Stimulated activated CD8-positive, alpha-beta memory T cell treated with anti-CD3 and anti-CD28 coated beads, Interleukin-12 subunit alpha, Interleukin-12 subunit beta, amount 100 ng/mL, for 24 hours (primary cell): ENCODE measurements around the gene UAP1L1.

Experiments
- DNase-seq: peaks from one replicate; pipeline ENCODE4 v3.0.0-alpha.2; 2020; ENCODE audit errors: extremely low read depth

UAP1L1 gene

GRCh38 chr9:137042751-137043727, 34.3 kb upstream of the UAP1L1 start:
- no peak for DNase-seq

GRCh38 chr9:137044037-137044436, 33.3 kb upstream of the UAP1L1 start:
- no peak for DNase-seq

GRCh38 chr9:137044502-137045177, 32.7 kb upstream of the UAP1L1 start:
- DNase-seq, result no peak

- DNase-seq, result no peak
These were observed 31.8 kb upstream of the UAP1L1 start for GRCh38 chr9:137045294-137046087.

- DNase-seq, result peak; percentile 42
These were observed 31.1 kb upstream of the UAP1L1 start, which contains the start of gene NPDC1 for GRCh38 chr9:137046088-137046787. Gene NPDC1, minus strand, starts transcription at chr9:137046177. Its CDS starts 188 bp downstream, at chr9:137045989.

GRCh38 chr9:137048655-137049543, 28.4 kb upstream of the UAP1L1 start:
- no peak for DNase-seq

- DNase-seq, result no peak
These were observed 27.5 kb upstream of the UAP1L1 start for GRCh38 chr9:137049544-137050449.

GRCh38 chr9:137050570-137050969, 26.7 kb upstream of the UAP1L1 start:
- no peak for DNase-seq

GRCh38 chr9:137051145-137051724, 26.1 kb upstream of the UAP1L1 start:
- no peak for DNase-seq

- no peak for DNase-seq
These were observed 25.0 kb upstream of the UAP1L1 start for GRCh38 chr9:137052293-137052692.

GRCh38 chr9:137052998-137053943, 24.0 kb upstream of the UAP1L1 start:
- no peak for DNase-seq

GRCh38 chr9:137053944-137054931, 23.1 kb upstream of the UAP1L1 start, which contains the start of gene ENTPD2:
Gene ENTPD2, minus strand, starts transcription at chr9:137054061. Its CDS starts 64 bp downstream, at chr9:137053997.
- no peak for DNase-seq

- DNase-seq, result no peak
These were observed 22.4 kb upstream of the UAP1L1 start for GRCh38 chr9:137054932-137055384.

GRCh38 chr9:137055385-137056364, 21.6 kb upstream of the UAP1L1 start:
- DNase-seq, result no peak
